Urothelium cell line (cell line): ENCODE results near the gene ENOX2.
"Not testable (repeated sequence)": the region's sequence is repeated elsewhere in the genome, so short reads cannot be mapped to it uniquely, and the experiment has no call there.

Source experiments
- DNase-seq: peaks from one replicate; pipeline ENCODE4 v3.0.0; 2011; ENCODE audit warnings: low spot score, mixed read lengths
- FAIRE-seq: peaks from 2 replicates; lab custom pipeline; 2011; peaks lifted over from hg19 to GRCh38; lab: Jason Lieb, UNC

ENOX2 gene

DNA sequence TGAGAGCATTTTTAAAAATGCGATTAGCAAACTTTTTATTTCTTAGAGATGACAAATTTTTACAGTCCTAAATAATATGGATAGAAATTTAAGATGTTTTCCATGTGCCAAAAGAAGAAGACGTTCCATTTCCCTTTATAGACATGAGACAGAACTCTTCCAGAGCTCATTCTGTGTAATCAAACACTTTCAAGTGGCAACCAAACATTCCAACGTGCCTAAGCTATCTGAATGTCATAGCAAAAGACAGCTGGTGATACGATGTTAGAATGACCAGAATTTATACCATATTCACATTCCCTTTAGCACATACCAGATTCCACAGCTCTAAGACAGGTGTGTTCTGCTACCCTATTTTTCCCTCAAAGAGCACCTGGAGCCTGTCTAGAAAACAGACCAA lies 133.2 kb downstream of the ENOX2 start:
- DNase-seq (no peak), FAIRE-seq (no peak)

GRCh38 chrX:130758072-130758471 lies 144.9 kb downstream of the ENOX2 start:
- FAIRE-seq: no peak
- no peak for DNase-seq

GRCh38 chrX:130756233-130756632 lies 146.8 kb downstream of the ENOX2 start:
- FAIRE-seq: no peak

DNA sequence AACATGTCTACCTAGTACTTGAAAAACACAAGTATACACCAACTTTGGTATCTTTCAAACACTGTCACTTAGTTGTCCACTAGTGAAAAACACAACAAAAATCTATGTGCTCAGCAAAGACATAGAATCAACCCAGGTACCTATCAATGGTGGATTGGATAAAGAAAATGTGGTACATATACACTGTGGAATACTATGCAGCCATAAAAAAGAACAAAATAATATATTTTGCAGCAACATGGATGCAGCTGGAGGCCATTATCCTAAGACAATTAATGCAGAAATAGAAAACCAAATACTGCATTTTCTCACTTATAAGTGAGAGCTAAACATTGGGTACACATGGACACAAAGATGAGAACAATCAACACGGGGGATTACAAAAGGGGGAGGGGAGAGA lies 148.7 kb downstream of the ENOX2 start:
- no peak for DNase-seq

More at GRCh38 chrX:130756233-130756632, 146.8 kb downstream of the ENOX2 start:
- no peak for DNase-seq

GRCh38 chrX:130746709-130747342 lies 156.2 kb downstream of the ENOX2 start:
- FAIRE-seq: no peak
- no peak for DNase-seq

More for the DNA sequence above, 148.7 kb downstream of the ENOX2 start:
- no peak for FAIRE-seq

- DNase-seq (no peak), FAIRE-seq (no peak)
Observed at GRCh38 chrX:130746077-130746476, 156.9 kb downstream of the ENOX2 start.

GRCh38 chrX:130741584-130741983 lies 161.4 kb downstream of the ENOX2 start:
- no peak for DNase-seq
- FAIRE-seq: no peak

GRCh38 chrX:130741151-130741550 lies 161.9 kb downstream of the ENOX2 start:
- DNase-seq (no peak), FAIRE-seq (no peak)

- DNase-seq: no peak
- no peak for FAIRE-seq
Observed at GRCh38 chrX:130738638-130739195, 164.3 kb downstream of the ENOX2 start.

DNA sequence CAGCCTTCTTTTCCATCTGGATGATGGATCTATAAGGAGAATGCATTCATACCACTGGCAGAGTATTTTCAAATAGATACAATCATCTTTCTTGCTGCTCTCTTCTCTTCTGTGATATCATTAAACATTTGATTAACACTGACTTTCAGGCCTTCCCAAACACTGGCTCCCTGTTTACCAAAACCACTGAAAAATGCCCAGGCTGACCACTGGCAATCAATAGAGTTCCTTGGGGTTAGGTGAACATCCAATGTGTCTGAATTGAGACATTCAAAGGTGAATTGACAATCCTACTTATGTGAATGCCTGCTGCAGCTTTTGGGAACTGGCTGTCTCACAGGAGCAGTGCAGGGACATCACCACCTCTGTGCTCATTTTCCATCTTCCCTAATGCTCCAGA lies 168.3 kb downstream of the ENOX2 start:
- FAIRE-seq: no peak

DNA sequence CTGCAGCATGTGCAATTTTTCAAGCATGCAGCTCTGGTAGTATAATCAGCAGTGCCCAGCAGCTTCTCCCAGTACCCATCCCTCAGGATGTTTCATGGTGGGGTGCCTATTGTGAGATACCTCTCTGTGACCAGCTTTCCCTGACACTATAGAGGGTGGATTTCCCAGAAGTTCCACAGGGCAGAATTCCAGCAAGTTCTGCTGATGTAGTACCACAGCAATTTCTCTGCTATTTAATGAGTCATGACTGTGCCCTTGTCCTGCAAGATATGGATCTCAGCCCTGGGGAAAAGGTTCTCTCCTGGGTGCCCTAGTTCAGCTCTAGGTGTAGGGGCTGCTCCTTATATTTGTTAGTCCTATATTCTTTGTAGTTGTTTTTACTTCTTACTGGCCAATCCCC lies 174.8 kb downstream of the ENOX2 start:
- DNase-seq: no peak
- FAIRE-seq: no peak

More for the DNA sequence above, 168.3 kb downstream of the ENOX2 start:
- DNase-seq: no peak

DNA sequence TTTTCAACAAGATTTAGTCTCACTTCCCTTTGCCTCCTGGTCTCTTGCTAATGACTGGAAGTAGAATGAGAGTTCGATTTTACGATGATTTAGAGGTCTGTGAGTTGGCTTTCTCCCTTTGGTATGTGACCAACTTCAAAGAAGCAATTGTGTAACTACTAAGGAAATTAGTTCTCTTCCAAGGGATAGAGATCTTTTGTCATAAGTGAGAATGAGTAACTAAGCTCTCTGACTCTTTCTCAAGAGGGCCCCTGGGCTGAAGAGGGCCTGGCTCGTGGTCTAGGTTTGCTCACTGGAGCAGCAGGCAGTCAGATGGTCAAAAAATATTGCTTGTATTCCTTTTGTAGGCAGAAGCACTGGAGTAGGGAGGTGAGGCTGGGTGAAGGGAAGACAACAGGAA lies 176.3 kb downstream of the ENOX2 start:
- FAIRE-seq: no peak
- no peak for DNase-seq

DNA sequence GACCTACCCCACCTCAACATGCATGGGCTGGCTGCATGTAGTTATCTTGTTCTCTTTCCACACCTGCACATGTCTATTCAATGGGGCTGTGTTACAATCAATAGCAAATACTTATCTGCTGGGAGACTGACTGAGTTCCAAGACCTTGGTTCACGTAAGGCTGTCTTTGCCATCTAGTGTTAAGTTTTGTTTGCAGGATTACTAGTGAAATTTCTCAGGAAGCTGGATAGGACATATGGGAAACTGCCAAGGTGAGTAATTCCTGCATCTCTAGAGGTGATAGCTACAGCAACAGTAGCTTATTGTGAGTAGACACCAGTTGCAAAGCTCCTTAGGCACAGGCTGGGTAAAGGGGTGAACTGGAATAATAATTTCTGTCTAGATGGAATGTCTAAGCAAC lies 177.5 kb downstream of the ENOX2 start:
- FAIRE-seq: no peak
- no peak for DNase-seq

DNA sequence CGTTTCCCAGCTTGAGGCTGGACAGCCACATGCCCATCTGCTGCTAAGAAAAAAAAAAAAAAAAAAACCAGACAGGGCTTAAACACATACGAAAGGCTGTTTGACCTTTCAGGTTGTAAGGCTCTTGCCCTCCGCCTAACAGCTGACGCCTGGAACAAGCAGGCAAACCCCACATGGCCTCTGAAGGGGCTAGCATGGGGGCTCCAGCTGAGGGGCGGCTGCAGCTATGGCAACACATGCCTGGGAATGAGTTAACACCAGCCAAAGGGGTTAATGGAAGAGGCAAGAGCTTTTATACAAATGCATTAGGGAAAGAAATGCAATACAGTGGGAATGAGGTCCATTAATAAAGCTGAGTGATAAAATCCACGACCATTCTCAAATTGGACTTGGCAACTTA lies 183.6 kb downstream of the ENOX2 start:
- no peak for DNase-seq
- FAIRE-seq: no peak

- no peak for FAIRE-seq
- no peak for DNase-seq
Observed at GRCh38 chrX:130718137-130718536, 184.9 kb downstream of the ENOX2 start.

DNA sequence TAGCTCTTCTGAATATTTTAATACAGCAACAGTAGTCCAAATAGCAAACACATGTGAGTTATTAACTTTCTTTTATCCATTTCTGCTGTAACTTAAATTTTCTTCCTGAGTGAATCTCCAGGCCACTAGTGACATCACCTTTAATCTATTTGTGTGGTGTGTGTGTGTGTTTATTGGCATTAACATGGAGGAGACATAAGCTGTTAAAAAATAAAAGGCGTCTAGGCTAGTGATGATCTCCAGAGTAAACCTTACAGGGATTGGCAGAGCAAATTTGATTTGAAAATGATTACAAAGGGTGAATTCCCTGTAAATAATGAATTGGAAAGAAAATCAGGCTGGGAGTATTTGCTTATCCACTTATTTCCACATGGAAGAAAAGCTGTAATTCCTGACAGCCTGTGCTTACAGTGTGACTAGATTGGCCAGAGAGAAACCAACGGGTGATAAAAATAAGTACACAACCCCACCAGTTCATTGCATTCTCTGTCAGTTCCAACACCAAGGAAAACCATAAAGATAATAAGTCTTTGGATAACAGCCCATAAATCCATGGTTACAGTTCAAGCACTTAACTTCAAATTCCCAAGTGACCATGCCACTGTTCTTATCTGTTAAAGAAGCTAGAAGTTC lies 186.1 kb downstream of the ENOX2 start:
- DNase-seq: no peak
- FAIRE-seq: no peak

- no peak for FAIRE-seq
Observed at GRCh38 chrX:130716346-130716745, 186.7 kb downstream of the ENOX2 start.

GRCh38 chrX:130715299-130715698 lies 187.7 kb downstream of the ENOX2 start:
- no peak for DNase-seq
- FAIRE-seq: no peak

More at GRCh38 chrX:130716346-130716745, 186.7 kb downstream of the ENOX2 start:
- no peak for DNase-seq

- DNase-seq: no peak
- no peak for FAIRE-seq
Observed at GRCh38 chrX:130714665-130715064, 188.3 kb downstream of the ENOX2 start.

DNA sequence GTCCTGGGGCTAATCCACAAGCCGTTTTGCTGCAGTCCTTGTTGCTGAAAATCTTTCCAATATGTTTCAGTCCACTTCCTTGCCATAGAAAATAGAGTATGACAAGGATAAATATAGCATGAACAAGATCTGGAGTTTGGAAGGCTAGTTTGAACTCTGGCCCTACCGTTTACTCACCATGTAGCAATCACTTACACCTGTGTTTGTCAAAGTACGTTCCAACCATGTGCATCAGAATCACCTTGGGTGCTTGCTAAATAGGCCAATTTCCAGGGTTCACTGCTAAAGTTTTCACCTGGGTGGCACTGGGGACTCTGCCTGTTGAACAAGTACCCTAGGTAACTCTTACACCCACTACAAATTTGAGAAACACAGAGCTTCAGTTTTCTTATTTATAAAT lies 188.9 kb downstream of the ENOX2 start:
- DNase-seq: no peak
- FAIRE-seq: no peak

- not testable (repeated sequence) for FAIRE-seq, DNase-seq
Observed at GRCh38 chrX:130709178-130709577, 193.8 kb downstream of the ENOX2 start.

- FAIRE-seq: no peak
- no peak for DNase-seq
Observed at GRCh38 chrX:130705591-130705990, 197.4 kb downstream of the ENOX2 start.
